Activated CD4-positive, CD25-positive, alpha-beta regulatory T cell treated with anti-CD3 and anti-CD28 coated beads, Interleukin-2, amount 50 U/mL, for 24 hours (primary cell): ENCODE measurements around the gene NPEPPS.
A peak's percentile ranks its signal among the peaks of the same experiment; 100 is the strongest.
"Not testable (repeated sequence)": the region's sequence is repeated elsewhere in the genome, so short reads cannot be mapped to it uniquely, and the experiment has no call there.

ENCODE experiments used
- ATAC-seq, 2 donors: fragments of 150-1000 bp; cut with Tn5 transposase; one replicate each; pipeline ENCODE4 v1.10.0; 2021; ENCODE audit warnings: mild to moderate bottlenecking in 1 of 2, moderate library complexity in 1 of 2

Gene NPEPPS, protein sequence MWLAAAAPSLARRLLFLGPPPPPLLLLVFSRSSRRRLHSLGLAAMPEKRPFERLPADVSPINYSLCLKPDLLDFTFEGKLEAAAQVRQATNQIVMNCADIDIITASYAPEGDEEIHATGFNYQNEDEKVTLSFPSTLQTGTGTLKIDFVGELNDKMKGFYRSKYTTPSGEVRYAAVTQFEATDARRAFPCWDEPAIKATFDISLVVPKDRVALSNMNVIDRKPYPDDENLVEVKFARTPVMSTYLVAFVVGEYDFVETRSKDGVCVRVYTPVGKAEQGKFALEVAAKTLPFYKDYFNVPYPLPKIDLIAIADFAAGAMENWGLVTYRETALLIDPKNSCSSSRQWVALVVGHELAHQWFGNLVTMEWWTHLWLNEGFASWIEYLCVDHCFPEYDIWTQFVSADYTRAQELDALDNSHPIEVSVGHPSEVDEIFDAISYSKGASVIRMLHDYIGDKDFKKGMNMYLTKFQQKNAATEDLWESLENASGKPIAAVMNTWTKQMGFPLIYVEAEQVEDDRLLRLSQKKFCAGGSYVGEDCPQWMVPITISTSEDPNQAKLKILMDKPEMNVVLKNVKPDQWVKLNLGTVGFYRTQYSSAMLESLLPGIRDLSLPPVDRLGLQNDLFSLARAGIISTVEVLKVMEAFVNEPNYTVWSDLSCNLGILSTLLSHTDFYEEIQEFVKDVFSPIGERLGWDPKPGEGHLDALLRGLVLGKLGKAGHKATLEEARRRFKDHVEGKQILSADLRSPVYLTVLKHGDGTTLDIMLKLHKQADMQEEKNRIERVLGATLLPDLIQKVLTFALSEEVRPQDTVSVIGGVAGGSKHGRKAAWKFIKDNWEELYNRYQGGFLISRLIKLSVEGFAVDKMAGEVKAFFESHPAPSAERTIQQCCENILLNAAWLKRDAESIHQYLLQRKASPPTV

DNA sequence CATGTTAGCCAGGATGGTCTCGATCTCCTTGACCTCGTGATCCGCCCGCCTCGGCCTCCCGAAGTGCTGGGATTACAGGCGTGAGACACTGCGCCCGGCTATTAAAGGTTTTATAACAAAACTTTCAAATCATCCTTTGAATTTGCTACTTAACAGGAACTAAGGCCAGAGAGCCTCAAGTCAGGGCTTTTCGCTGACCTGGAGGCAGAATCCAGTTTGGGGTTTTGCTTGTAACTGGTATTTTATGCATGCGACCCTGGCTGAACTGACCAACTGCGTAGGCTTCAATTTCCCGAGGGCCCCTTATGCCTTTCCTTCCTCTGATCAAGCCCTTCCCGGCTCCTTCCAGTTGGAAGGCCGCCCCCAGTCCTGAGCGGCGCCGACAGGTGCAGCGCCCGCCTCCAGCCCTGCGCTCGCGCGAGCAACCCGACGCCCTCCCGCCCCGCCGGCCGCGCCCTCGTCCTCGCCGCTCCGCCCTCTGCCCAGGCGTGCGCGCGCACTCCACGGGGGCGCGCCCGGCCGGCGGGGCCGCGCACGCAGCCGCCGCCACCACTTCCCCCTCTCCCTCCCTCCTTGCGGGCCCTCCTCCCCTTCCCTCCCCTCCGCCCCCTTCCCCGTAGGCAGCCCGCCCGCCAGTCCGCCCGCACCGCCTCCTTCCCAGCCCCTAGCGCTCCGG lies at the start of gene NPEPPS:
TSS of gene NPEPPS (plus strand) at position 552 of the 676 bp plus-strand sequence. CDS start 193 bp downstream, outside the sequence.
- peak; percentile 85 to 87 for ATAC-seq

DNA sequence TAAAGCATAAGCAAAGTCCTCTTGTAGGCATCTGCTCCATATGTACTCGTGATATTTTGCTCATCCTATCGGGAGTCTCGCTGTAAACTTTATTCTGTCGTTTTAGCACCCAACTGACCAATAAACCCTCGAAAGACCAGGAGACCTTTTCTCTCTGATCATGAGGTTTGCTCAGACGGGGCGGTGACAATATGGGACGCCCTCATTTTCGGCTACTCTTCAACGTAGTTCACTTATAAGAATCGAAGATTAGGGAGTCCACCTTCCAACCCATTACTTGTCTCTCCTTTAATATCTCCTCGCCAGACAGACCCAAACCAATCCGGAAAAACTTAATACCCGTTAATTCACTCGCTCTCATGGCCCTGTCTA lies 39.1 kb upstream of the NPEPPS start:
- ATAC-seq: not testable (repeated sequence)

DNA sequence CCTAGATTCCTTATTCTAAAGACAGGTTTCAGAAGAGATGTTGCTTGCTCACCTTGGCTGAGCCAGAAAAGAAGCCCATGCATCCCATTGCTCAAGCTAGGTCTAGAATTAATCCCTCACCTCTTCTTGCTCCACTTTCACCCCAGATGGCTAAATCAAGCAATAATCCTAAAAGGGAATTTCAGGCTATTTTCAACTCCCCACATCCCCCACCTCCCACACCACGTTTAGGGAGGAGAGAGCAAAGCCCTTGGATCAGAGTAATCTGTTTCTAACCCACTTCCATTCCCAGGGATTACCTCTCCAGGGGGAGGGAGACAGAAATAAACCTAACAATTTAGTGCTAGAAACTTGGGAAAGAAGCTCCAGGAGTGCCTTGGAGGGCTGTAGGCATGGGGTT lies 31.8 kb upstream of the NPEPPS start:
- ATAC-seq: not testable (repeated sequence)

DNA sequence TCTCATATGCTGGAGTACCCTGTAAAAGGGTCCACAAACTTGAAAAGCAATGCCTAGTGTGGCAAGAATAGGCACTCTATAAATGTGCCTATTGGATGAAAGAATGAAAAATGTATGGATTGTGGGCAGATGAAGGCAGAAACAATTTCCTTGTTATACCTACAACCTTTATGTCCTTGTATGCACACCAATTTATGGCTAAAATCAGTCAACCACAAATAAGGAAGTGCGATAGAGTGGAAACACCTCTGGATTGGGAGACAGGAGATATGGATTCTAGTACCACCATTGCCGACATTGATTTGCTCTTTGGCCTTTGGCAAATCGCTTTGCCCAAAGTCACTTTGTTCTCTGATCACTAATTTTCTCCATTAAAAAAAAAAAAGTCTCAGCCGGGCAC lies 31.4 kb upstream of the NPEPPS start:
- not testable (repeated sequence) for ATAC-seq

DNA sequence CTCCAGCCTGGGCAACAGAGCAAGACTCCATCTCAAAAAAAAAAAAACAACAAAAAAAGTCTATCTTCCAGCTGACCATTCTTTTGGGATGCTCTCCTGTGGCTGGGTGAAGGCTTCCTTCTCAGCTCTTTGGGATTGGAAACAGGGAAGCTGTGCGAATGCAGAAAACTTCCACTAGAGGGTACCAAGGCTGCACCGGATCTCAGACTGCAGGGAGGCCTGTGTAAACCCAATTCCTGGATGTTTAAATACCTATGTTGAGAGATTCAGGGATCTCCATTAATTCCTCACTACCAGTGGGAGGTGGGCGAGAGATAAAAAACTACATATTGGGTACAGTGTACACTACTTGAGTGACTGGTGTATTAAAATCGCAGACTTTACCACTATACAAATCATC lies 30.3 kb upstream of the NPEPPS start:
- ATAC-seq: not testable (repeated sequence)

DNA sequence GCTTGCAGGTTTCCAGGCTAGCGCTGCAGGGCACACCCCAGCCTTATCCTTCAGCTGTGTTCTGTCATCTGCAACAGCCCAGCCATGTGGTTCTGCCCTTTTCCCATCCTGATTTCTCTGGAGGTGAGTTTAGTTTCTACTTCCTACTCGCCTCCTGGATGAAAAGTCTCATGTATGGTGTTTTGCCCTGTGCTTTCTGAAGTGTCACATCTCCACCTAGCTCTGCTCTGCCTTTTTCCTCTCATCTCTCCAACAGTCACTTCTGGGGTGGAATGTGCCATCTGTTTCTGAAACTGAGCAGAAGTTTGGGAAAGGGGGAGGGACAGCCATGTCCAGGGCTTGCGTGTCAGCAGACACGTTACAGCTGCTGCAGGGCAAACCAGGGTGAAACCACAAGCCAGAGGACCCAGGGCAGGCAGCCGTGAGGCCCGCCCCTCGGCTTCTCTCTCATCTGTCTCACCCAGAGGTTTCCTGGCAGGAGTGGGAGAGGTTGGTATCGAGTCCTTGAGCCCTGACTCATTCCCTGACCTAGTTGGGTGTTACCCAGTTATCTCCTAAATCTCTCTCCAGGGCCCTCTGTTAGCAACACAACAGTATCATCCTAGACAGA lies 28.7 kb upstream of the NPEPPS start:
- ATAC-seq: peak; percentile 81 to 90

DNA sequence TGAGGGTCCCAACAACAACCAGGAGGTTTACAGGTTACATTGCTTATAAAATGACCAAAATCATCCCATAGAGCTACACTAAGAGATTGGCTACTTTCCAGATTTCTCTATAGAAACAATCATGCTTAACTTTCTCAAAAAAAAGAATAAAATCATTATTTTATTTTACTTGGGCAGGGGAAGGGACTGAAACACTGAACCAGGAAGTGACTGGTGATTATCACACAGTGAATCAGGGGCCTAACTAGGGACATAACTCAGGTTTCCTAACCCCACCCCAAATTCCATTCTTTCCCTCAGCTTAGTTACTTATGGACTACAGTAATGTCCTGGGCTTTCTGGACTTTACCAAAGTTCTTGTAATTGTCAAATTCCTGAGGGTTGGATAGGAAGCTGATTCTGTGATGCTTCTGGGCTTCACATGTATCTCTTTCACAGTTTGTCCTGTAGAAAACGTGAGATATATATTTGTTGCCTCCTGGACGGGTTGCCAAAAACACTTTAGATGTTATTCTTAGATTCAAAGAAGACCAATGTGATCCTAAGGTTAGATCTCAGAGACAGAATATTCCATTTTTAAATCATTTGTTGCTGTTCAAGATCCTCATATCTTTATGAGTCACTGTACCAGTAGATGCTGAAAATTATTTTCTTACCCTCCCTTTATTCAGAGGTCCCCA lies 28.0 kb upstream of the NPEPPS start:
- peak; percentile 36 to 44 for ATAC-seq

DNA sequence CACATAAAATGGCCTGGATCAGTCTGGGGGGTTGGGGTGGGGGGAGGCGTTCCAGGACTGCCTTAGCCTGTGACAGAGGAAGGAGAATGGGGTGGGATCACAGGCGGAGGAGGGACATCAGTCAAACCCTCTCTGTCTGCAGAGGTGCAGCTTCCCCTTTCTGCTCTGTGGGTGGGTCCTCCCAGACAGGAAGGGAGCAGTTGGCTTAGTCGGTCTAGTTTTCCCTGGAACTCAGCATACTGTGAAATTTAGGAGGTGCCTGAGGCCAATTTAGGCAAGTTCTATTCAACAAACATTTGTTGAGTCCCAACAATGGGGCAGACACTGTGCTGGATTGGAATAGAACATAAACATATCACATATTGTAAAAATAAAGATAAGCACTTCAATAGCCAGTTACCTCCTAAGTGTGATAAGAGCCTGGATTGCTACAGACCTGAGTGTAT lies 19.2 kb upstream of the NPEPPS start:
- ATAC-seq: not testable (repeated sequence)

DNA sequence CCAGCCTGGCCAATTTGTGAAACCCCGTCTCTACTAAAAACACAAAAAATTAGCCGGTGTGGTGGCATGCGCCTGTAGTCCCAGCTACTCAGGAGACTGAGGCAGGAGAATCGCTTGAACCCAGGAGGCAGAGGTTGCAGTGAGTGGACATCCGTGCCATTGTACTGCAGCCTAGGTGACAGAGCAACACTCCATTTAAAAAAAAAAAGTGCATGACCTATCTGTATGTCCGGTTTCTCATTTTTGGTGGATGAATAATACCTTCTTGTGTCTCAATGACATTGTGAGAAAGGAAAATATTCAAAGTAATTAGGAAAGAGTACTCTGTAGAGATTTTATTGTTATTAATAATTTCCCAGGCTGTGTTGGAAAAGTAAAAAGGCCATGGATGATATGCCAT lies 17.6 kb upstream of the NPEPPS start:
- not testable (repeated sequence) for ATAC-seq

DNA sequence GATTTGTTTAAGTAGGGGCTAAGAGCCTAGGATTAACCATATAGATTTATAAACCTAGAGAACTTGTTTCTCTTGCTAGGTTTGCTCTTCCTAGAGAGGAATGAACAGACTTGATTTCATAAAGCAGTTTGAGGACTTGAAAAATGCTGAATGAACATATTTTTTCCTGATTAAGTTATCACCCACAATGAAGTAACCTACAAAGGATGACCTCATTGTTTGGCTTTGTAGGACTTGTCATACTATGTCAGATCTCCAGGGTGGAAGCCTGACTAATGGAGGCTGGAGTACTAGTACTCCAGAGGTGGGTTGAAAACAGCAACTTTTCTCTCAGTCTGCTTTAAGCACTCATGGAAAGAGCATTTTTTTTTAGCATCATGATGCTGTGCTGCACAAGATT lies 12.0 kb upstream of the NPEPPS start:
- peak in 1 of 2 donors; percentile 64 for ATAC-seq

DNA sequence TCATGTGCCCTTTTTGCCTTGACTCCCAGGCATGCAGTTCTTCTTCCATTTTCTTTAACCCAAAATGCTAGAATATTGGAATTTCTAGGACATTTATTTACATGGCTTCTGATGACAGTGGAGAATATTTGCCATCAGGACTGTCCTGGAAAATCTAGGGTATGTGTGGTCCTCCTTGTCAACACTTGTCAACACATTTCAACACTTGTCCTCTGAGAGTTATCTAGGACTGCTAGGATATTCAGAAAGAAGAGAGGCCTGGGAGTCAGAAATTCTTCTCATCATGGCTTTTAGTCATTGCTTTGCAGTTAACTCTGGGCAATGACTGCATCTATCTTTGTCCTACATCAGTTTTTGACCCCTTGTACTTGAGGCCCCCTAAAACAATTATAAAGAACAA lies 11.5 kb upstream of the NPEPPS start:
- not testable (repeated sequence) for ATAC-seq

DNA sequence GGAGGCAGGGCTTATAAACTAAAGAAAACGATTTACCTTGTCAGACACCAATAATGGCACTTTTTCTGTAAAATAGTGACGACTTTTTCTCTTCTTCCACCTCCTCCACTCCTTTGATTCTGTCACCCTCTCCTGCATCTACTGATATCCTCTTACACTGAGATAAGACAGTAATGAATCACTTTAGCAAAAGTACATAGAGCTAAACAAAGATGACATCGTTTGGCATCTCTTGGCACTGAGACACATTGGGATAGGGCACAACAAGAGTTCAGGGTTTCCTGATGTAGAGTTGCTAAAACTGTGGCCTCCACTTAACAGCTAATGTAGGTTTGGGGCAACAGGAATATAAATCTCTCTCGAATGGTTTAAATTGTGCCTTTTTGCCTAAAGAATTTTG lies 10.6 kb upstream of the NPEPPS start:
- not testable (repeated sequence) for ATAC-seq

DNA sequence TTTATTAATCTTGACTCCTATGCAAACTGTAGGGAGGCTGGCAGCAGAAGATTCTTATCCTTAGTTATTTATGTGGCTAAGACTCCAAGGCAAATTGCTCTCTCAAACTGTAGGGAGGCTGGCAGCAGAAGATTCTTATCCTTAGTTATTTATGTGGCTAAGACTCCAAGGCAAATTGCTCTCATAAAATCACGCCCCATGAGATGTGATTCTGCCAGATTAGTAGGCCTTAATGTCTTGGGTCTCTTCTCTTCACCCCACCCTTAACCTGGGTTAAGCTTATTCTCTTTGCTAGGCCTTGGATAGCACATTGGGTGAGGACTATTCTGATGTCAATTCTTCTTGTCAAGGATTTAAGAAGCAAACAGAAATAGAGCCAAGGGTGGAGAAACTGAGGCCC lies 9.5 kb upstream of the NPEPPS start:
- ATAC-seq: not testable (repeated sequence)

DNA sequence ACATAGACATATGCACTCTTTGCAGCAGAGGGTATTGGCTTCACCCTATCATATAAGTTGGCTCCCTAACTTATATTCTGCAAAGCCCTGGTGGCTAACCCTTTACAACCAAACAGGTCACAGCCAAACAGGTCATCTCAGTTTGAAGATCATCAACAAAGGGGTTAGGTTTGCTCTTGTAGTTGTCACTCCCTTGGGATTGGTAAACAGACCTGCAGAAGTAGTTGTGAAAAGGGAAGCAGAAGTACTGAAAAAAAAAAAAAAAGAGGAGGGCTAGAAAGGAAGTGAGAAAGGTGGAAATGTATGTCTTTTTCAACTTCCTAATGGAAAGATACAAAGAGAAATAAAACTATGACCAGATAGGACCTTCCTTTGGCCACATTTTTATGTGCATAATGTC lies 8.6 kb upstream of the NPEPPS start:
- ATAC-seq: not testable (repeated sequence)

DNA sequence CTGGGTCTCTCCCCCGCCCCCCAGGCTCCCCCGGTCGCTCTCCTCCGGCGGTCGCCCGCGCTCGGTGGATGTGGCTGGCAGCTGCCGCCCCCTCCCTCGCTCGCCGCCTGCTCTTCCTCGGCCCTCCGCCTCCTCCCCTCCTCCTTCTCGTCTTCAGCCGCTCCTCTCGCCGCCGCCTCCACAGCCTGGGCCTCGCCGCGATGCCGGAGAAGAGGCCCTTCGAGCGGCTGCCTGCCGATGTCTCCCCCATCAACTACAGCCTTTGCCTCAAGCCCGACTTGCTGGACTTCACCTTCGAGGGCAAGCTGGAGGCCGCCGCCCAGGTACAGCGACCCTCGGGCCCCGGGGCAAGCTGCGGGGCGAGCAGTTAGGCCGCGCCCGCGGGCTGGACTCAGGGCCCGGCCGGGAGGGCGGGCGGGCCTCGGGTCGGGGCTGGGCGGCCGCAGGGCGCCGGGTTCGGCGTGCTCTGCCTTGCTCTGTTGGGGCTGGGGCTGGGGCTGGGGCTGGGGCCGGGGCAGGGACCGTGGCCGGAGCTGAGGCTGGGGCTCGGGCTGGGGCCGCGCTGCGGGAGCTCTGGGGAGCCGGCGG lies 419 bp downstream of the NPEPPS start:
- ATAC-seq: peak; percentile 22 to 23

DNA sequence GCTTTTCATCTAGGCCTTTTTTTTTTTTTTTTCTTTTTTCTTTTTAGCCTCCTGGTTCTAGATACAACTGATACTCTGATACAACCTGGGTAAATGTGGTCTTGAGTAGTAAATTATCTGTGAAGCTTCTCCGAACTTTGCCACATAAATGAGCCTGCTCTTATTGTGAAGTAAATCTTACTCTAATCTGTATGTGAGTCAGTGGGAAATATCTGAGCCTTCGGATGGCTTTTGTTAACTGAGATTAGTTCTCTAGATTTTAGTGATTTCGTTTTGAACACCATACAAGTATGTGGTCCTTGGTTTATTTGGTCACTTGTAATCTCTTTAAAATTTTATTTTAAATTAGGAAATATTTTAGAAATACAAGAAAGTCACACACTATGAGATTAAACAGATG lies 8.2 kb downstream of the NPEPPS start:
- ATAC-seq: not testable (repeated sequence)

DNA sequence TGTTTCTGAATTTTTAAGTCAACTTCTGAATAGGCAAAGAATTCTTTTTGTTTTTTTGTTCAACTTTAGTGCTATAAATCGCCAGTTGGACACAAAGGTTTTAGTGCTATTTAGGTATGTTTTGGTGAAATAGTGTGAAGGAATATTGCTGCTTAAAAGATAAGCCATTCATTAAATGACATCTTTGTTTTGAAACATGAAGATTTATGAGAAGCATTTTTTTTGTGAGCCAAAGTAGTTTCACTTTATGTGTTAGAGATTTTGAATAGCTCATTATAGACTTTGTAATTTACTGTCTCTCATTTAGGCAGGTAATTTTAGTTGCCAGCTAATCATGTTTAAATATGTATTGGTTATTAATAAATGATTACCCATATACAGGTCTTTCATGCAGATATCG lies 10.8 kb downstream of the NPEPPS start:
- not testable (repeated sequence) for ATAC-seq

DNA sequence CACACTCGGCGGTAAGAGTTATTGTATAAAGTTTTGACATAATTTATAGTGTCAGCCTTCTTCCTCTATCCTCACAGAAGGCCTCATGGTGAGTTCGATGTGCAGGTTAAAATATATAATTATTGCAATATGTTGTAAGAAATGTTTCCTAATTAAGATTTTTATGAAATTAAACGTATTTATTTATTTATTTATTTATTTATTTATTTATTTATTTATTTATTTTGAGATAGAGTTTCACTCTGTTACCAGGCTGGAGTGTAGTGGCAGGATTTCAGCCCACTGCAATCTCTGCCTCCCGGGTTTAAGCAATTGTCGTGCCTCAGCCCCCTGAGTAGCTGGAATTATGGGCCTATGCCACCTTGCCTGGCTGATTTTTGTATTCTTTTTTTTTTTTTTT lies 13.4 kb downstream of the NPEPPS start:
- not testable (repeated sequence) for ATAC-seq

DNA sequence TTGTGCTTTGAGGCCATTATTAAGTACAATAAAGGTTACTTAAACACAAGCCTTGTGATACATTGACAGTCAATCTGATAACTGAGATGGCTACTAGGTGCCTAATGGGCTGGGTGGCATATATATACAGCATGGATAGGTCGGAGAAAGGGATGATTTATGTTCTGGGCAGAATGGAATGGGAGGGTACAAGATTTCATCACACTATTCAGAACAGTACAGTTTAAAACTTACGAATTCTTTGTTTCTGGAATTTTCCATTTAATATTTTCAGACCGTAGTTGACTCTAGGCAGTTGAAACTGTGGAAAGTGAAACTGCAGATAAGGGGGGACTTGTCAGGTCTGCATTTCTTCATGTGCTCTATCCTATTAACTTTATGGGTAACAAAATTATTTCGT lies 23.8 kb downstream of the NPEPPS start:
- not testable (repeated sequence) for ATAC-seq

DNA sequence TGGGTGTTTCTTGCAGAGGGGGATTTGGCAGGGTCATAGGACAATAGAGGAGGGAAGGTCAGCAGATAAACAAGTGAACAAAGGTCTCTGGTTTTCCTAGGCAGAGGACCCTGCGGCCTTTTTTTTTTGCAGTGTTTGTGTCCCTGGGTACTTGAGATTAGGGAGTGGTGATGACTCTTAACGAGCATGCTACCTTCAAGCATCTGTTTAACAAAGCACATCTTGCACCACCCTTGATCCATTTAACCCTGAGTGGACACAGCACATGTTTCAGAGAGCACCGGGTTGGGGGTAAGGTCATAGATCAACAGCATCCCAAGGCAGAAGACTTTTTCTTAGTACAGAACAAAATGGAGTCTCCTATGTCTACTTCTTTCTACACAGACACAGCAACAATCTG lies 25.2 kb downstream of the NPEPPS start:
- ATAC-seq: not testable (repeated sequence)

DNA sequence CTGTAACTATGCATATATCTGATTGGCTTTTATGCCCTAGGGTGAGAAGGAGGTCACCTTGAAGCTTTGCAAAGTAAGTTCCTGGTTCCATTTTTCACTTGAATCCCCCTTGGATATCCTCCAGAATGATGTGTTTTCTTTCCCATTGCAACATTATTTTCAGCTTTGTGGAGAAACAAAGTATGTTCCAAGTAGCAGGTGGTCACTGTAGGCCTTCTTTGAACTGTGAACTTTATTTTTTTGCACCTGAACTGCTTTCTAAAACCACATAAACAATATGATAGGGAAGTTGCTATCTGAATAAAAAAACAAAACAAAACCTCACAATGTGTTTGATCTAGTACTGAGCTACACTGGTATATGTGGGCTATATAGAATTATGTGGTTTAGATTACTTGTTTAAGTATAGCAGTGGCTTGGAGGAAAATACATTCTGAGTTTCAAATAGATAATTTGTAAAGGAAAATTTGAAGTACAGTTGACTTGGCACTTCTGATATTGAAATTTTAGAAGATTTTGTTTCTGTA lies 29.7 kb downstream of the NPEPPS start:
- not testable (repeated sequence) for ATAC-seq
